Fibroblast of mammary gland (primary cell): ENCODE measurements around the gene SF3B5.
"Not testable (repeated sequence)": the region's sequence is repeated elsewhere in the genome, so short reads cannot be mapped to it uniquely, and the experiment has no call there.

Source experiments
- DNase-seq: peaks from one replicate; pipeline ENCODE4 v3.0.0-alpha.2; 2010; ENCODE audit warnings: low read depth
- H3K4me3 ChIP-seq: 2 replicates; pipeline ENCODE4 v1.5.1; 2011; ENCODE audit warnings: low read depth, mild to moderate bottlenecking, low read length, moderate library complexity; ENCODE audit not compliant: control insufficient read depth
- TF ChIP-seq, protein P1 (sequence below): conservative IDR thresholded peaks from 2 replicates; pipeline ENCODE4 v1.5.1; 2011; ENCODE audit warnings: low read depth, low read length, inconsistent platforms; ENCODE audit not compliant: control insufficient read depth, insufficient read depth

The SF3B5 gene

DNA sequence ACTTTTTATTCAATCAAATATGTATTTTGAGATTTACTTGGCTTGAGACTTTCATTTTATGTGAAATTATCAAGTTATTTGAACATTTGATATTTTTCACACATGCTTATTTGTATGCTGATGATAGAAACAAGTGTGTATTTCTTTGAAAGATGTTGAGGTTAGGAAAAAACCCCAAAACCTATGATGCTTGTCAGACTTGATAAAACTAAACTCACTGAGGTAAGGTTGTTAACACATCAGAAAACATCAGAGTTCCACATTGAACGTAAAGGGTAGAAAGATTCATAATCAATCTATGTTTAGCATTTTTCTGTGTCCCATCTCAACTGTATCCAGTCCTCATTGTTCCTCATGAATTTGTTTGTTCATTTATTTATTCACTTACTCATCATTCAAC is 12.2 kb downstream of the SF3B5 start:
- DNase-seq, result no peak
- no peak overlapping the region for H3K4me3 ChIP-seq
- TF ChIP-seq, protein P1, sequence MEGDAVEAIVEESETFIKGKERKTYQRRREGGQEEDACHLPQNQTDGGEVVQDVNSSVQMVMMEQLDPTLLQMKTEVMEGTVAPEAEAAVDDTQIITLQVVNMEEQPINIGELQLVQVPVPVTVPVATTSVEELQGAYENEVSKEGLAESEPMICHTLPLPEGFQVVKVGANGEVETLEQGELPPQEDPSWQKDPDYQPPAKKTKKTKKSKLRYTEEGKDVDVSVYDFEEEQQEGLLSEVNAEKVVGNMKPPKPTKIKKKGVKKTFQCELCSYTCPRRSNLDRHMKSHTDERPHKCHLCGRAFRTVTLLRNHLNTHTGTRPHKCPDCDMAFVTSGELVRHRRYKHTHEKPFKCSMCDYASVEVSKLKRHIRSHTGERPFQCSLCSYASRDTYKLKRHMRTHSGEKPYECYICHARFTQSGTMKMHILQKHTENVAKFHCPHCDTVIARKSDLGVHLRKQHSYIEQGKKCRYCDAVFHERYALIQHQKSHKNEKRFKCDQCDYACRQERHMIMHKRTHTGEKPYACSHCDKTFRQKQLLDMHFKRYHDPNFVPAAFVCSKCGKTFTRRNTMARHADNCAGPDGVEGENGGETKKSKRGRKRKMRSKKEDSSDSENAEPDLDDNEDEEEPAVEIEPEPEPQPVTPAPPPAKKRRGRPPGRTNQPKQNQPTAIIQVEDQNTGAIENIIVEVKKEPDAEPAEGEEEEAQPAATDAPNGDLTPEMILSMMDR, result no peak

DNA sequence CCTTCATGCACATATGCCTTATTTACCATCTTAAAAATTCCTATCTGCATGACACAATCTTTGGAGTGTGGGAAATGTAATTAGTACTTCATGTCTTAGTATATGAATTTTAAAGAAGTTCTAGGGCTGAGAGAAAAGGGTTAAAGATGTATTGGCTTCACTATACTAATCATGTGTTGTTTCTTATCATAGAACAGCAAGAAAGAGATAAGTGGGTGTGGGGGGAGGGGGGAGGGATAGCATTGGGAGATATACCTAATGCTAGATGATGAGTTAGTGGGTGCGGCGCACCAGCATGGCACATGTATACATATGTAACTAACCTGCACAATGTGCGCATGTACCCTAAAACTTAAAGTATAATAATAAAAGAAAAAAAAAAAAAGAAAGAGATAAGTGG is 13.0 kb downstream of the SF3B5 start:
- not testable (repeated sequence) for DNase-seq

GRCh38 chr6:144077871-144078270 is 17.5 kb downstream of the SF3B5 start:
- TF ChIP-seq, protein P1, result no peak
- DNase-seq, result no peak
- no peak overlapping the region for H3K4me3 ChIP-seq

More for the DNA sequence above, 13.0 kb downstream of the SF3B5 start:
- not testable (repeated sequence) for H3K4me3 ChIP-seq

DNA sequence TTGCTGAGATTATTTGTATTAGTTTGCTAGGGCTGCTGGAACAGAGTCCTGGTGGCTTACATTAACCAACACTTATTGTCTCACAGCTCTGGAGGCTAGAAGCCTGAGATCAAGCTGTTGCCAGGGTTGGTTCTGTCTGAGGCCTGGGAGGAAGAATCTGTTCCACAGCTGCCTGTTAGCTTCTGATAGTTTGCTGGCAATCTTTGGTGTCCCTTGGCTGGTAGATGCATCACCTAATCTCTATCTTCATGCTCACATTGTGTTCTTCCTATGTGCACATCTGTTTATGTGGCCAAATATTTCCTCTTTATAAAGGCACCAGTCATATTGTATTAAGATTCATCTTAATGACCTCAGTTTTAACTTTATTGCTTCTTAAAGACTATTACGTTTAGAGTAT is 19.5 kb downstream of the SF3B5 start:
- DNase-seq, result no peak
- TF ChIP-seq, protein P1, result no peak
- no peak overlapping the region for H3K4me3 ChIP-seq

GRCh38 chr6:144075187-144075586 is 20.2 kb downstream of the SF3B5 start:
- no peak for DNase-seq
- TF ChIP-seq, protein P1, result no peak
- no peak overlapping the region for H3K4me3 ChIP-seq

GRCh38 chr6:144073024-144073423 is 22.3 kb downstream of the SF3B5 start:
- no peak for DNase-seq
- TF ChIP-seq, protein P1, result no peak
- H3K4me3 ChIP-seq, result no peak overlapping the region

- TF ChIP-seq, protein P1, result no peak
- DNase-seq, result no peak
- H3K4me3 ChIP-seq, result no peak overlapping the region
Observed at GRCh38 chr6:144069506-144069905, 25.9 kb downstream of the SF3B5 start.
